Adipocyte (in vitro differentiated cells): Measurements from ENCODE around the gene TMEM107.
A peak's percentile ranks its signal among the peaks of the same experiment; 100 is the strongest.

Source experiments
- DNase-seq: peaks from one replicate; pipeline ENCODE4 v3.0.0-alpha.2; 2015; ENCODE audit warnings: low read depth
- H3K27me3 ChIP-seq: replicated peaks from 2 replicates; pipeline ENCODE4 v1.7.0; 2013; ENCODE audit warnings: mild to moderate bottlenecking, low read length, moderate library complexity; ENCODE audit not compliant: control insufficient read depth, insufficient read depth
- H3K36me3 ChIP-seq: 2 replicates; pipeline ENCODE4 v1.7.0; 2013; ENCODE audit warnings: low read length, mild to moderate bottlenecking, moderate library complexity; ENCODE audit not compliant: control insufficient read depth, insufficient read depth, severe bottlenecking
- H3K4me1 ChIP-seq: 2 replicates; pipeline ENCODE4 v1.7.0; 2013; ENCODE audit warnings: mild to moderate bottlenecking, low read length, moderate library complexity; ENCODE audit not compliant: control insufficient read depth, insufficient read depth
- H3K4me3 ChIP-seq: 2 replicates; pipeline ENCODE4 v1.7.0; 2013; ENCODE audit warnings: mild to moderate bottlenecking, low read length, moderate library complexity
- H3K9ac ChIP-seq: 2 replicates; pipeline ENCODE4 v1.7.0; 2013; ENCODE audit warnings: mild to moderate bottlenecking, low read length, moderate library complexity
- H3K9me3 ChIP-seq: 2 replicates; pipeline ENCODE4 v1.7.0; 2013; ENCODE audit warnings: mild to moderate bottlenecking, low read length, moderate library complexity; ENCODE audit not compliant: control insufficient read depth

The TMEM107 gene

GRCh38 chr17:8159032-8159400 lies 17.2 kb downstream of the TMEM107 start:
- Histone ChIP-seq H3K27me3 (no peaks in the 10 kb centered on the region), H3K9ac (no peak overlapping the region), H3K4me3 (no peak overlapping the region), H3K9me3 (no peaks in the 10 kb centered on the region), H3K4me1 (peaks cover 32% of the 10 kb centered on the region), H3K36me3 (peaks cover 19% of the 10 kb centered on the region)
- DNase-seq, result no peak

- Histone ChIP-seq H3K36me3 (peaks cover 19% of the 10 kb centered on the region), H3K4me1 (peaks cover 32% of the 10 kb centered on the region), H3K27me3 (no peaks in the 10 kb centered on the region), H3K9ac (peak overlapping the region; percentile 70), H3K9me3 (no peaks in the 10 kb centered on the region), H3K4me3 (peak overlapping the region; percentile 59)
- DNase-seq, result peak; percentile 96
Measured at GRCh38 chr17:8158267-8159031, 17.7 kb downstream of the TMEM107 start.

GRCh38 chr17:8156246-8156992 lies 19.8 kb downstream of the TMEM107 start:
- Histone ChIP-seq H3K36me3 (peaks cover 17% of the 10 kb centered on the region), H3K9ac (peak overlapping the region; percentile 99), H3K4me3 (peak overlapping the region; percentile 93), H3K9me3 (no peaks in the 10 kb centered on the region), H3K27me3 (no peaks in the 10 kb centered on the region), H3K4me1 (peaks cover 31% of the 10 kb centered on the region)
- peak; percentile 100 for DNase-seq

GRCh38 chr17:8155996-8156245 lies 20.3 kb downstream of the TMEM107 start:
- peaks cover 28% of the 10 kb centered on the region for H3K4me1 ChIP-seq

GRCh38 chr17:8155231-8155995 lies 20.8 kb downstream of the TMEM107 start:
- Histone ChIP-seq H3K9ac (peak overlapping the region; percentile 99), H3K9me3 (no peaks in the 10 kb centered on the region), H3K4me3 (peak overlapping the region; percentile 93), H3K36me3 (peaks cover 15% of the 10 kb centered on the region), H3K4me1 (peaks cover 31% of the 10 kb centered on the region), H3K27me3 (no peaks in the 10 kb centered on the region)
- DNase-seq, result peak; percentile 59

More at GRCh38 chr17:8155996-8156245, 20.3 kb downstream of the TMEM107 start:
- Histone ChIP-seq H3K4me3 (peak overlapping the region; percentile 93), H3K9me3 (no peaks in the 10 kb centered on the region), H3K27me3 (no peaks in the 10 kb centered on the region), H3K9ac (peak overlapping the region; percentile 99), H3K36me3 (peaks cover 12% of the 10 kb centered on the region)
- DNase-seq, result no peak

GRCh38 chr17:8154608-8155155 lies 21.5 kb downstream of the TMEM107 start:
- no peak for DNase-seq
- peak overlapping the region; percentile 93 for H3K4me3 ChIP-seq
- no peaks in the 10 kb centered on the region for H3K27me3 ChIP-seq
- peak overlapping the region; percentile 99 for H3K9ac ChIP-seq
- H3K36me3 ChIP-seq, result peaks cover 16% of the 10 kb centered on the region
- peaks cover 38% of the 10 kb centered on the region for H3K4me1 ChIP-seq
- H3K9me3 ChIP-seq, result no peaks in the 10 kb centered on the region

GRCh38 chr17:8153957-8154607 lies 22.1 kb downstream of the TMEM107 start:
- peaks cover 18% of the 10 kb centered on the region for H3K36me3 ChIP-seq
- peak overlapping the region; percentile 99 for H3K9ac ChIP-seq
- peak overlapping the region; percentile 93 for H3K4me3 ChIP-seq
- H3K27me3 ChIP-seq, result no peaks in the 10 kb centered on the region
- DNase-seq, result peak; percentile 100
- no peaks in the 10 kb centered on the region for H3K9me3 ChIP-seq
- H3K4me1 ChIP-seq, result peaks cover 38% of the 10 kb centered on the region

GRCh38 chr17:8153525-8153956 lies 22.6 kb downstream of the TMEM107 start:
- H3K27me3 ChIP-seq, result no peaks in the 10 kb centered on the region
- H3K9ac ChIP-seq, result peak overlapping the region; percentile 97
- peaks cover 23% of the 10 kb centered on the region for H3K36me3 ChIP-seq
- H3K4me3 ChIP-seq, result peak overlapping the region; percentile 93
- no peaks in the 10 kb centered on the region for H3K9me3 ChIP-seq
- peaks cover 37% of the 10 kb centered on the region for H3K4me1 ChIP-seq
- peak; percentile 91 for DNase-seq

GRCh38 chr17:8153031-8153451 lies 23.1 kb downstream of the TMEM107 start:
- peak overlapping the region; percentile 93 for H3K4me3 ChIP-seq

GRCh38 chr17:8152112-8152775 lies 23.9 kb downstream of the TMEM107 start, which contains the start of gene PER1:
Gene PER1, minus strand, starts transcription at chr17:8152404. Its CDS starts 1,698 bp downstream, at chr17:8150706.
- Histone ChIP-seq H3K9ac (peak within 1 kb of the TSS; percentile 97), H3K4me1 (peaks cover 34% of the 10 kb centered on the region), H3K27me3 (no peaks in the 10 kb centered on the region), H3K9me3 (no peaks in the 10 kb centered on the region), H3K36me3 (peaks cover 36% of the 10 kb centered on the region), H3K4me3 (peak within 1 kb of the TSS; percentile 93)
- peak; percentile 97 for DNase-seq

More at GRCh38 chr17:8153031-8153451, 23.1 kb downstream of the TMEM107 start:
- H3K27me3 ChIP-seq, result no peaks in the 10 kb centered on the region
- H3K9me3 ChIP-seq, result no peaks in the 10 kb centered on the region
- peak overlapping the region; percentile 97 for H3K9ac ChIP-seq
- peaks cover 34% of the 10 kb centered on the region for H3K4me1 ChIP-seq
- DNase-seq, result peak; percentile 45
- peaks cover 28% of the 10 kb centered on the region for H3K36me3 ChIP-seq
